ENCODE measurements around the gene MYL12A.
A peak's percentile ranks its signal among the peaks of the same experiment; 100 is the strongest.

DNA sequence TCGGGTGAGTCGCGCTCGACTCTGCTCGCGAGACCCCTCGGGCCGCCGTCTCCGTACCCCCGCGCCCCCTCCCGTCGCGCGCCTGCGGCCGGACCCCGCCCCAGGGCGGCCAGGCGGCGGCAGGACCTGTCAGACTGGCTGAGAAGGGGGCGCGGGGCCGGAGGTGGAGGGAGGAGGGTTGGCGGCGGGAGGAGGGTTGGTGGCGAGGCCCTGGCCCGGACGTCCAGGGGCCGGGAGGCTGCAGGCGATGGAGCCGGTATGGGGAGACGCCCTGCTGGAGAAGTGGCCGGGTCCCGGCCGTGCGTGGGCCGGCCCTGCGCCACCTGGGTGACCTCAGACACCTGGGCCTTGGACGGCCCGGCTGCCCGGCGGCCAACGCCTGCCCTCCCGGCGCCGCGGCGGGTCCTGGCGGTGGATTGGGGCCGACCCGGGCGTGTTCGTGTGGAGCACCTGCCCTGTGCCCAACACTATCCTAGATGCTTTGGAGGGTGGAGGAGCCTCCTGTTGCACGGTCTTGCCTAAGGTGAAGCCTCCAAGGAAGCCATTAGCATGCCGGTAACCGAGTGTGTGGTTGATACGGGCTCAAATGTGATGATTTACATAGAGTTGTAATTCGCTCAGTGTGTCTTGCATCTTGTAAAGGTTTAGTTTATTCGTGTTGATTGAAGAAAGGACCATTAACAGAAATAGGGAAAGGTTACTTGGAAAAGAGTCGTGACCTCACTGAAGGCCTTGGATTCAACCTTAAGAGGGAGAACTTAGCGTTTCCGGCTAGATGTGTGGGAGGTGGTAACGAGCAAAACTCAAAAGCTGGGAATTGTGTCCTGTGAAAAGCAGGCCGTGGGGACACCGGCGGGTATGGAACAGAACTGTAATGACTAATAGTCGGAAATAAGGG lies 14.9 kb downstream of the MYL12A start:
- TF ChIP-seq, protein P1, sequence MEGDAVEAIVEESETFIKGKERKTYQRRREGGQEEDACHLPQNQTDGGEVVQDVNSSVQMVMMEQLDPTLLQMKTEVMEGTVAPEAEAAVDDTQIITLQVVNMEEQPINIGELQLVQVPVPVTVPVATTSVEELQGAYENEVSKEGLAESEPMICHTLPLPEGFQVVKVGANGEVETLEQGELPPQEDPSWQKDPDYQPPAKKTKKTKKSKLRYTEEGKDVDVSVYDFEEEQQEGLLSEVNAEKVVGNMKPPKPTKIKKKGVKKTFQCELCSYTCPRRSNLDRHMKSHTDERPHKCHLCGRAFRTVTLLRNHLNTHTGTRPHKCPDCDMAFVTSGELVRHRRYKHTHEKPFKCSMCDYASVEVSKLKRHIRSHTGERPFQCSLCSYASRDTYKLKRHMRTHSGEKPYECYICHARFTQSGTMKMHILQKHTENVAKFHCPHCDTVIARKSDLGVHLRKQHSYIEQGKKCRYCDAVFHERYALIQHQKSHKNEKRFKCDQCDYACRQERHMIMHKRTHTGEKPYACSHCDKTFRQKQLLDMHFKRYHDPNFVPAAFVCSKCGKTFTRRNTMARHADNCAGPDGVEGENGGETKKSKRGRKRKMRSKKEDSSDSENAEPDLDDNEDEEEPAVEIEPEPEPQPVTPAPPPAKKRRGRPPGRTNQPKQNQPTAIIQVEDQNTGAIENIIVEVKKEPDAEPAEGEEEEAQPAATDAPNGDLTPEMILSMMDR (conservative IDR thresholded peaks at IDR 0.05), result no peak
- peak; percentile 77 for TF ChIP-seq ZFX (IDR thresholded peaks at IDR 0.05)
